ENCODE measurements around the gene RAD51B.

GRCh38 chr14:68322940-68323620 lies 503.5 kb downstream of the RAD51B start:
- TF ChIP-seq CTCF (IDR thresholded peaks at IDR 0.05) (no peak), POLR2A (IDR thresholded peaks at IDR 0.05) (no peak), EP300 (IDR thresholded peaks at IDR 0.05) (no peak), POLR2AphosphoS5 (IDR thresholded peaks at IDR 0.05) (no peak)
